GM19455 (cell line): Measurements from ENCODE around the gene GOLGA6L10.
A peak's percentile ranks its signal among the peaks of the same experiment; 100 is the strongest.
"Not testable (repeated sequence)": the region's sequence is repeated elsewhere in the genome, so short reads cannot be mapped to it uniquely, and the experiment has no call there.

Experiments used
- ATAC-seq: cut with Tn5 transposase; IDR thresholded peaks from one replicate; pipeline ENCODE4 v1.9.1; 2021; ENCODE audit not compliant: unreplicated experiment

GOLGA6L10 gene

GRCh38 chr15:82349375-82349774 is at the start of gene GOLGA6L10:
TSS of gene GOLGA6L10 (minus strand) at chr15:82349475. CDS start at chr15:82349375, 100 bp downstream.
- ATAC-seq = not testable (repeated sequence)

DNA sequence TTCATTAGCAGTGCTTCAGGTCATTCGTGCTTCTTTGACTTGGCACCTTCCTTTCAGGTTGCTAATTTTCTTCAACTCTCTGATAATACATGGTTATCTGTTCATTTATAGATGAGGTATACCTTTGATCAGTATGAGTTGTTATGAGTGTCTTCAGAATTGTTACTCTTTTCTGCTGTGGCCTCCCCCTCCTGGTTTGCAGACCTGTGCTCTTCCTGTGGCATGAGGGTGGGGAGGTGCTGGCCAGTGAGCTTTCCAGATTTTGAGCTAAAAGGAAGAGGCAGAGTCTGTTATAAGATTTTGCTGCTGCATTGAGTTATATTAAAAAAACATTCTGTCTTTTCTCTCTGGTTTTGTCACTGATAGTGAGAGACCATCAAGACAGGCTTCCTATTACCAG is 49.5 kb upstream of the GOLGA6L10 start:
- no peak for ATAC-seq

DNA sequence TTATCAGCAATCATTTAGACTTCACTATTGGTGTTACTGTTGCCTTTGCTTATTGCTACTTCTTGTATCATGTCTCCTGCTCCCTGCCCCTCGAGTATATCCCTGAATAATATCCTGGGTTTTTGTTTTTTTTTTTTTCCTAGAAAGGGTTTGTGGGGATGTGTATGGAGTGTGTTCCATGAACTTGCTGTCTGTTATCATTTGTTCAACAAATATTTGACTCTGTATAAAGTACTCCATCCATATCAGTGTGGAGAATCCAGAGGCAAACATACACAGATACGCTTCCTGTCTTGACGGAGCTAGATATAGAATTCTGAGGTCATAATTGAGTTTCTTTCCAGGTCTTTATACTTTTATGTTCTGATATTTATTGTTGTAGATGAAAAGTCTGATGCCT is 48.5 kb upstream of the GOLGA6L10 start:
- ATAC-seq = no peak

DNA sequence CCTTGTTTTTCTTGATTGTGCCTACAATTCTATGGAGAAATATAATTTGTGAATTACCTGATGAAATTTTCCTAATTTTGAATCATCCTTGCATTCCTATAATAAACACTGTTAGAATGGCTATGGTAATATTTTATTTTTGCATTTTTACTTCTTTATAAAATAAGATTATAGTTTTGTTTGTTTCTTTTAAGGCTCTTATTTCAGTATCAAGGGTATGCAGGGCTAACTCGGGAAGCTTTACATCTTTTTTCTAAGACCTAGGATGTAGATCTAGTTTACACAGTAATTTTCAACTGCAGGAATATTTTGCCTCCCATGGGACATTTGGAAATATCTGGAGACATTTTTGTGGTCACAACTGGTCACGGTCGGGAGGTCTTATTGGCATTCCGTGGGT is 46.5 kb upstream of the GOLGA6L10 start:
- ATAC-seq = not testable (repeated sequence)

DNA sequence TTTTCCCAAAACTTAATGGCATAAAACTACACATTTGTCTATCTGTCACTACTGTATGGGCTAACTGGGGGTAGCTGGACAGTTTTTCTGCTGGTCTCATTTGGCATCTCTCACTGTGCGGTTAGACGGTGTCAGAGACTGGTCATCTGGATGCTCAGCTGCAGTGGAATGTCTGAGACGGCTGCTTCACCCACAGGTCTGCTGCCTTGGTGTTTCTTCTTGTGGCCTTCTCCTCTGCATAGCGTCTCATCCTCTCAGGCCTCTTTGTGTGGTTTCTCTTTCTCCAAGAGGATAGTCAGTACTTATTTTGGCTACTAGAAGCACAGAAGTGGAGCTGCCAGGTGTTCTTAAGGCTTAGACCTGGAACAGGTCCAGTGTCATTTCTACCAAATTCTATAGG is 44.4 kb upstream of the GOLGA6L10 start:
- ATAC-seq = no peak

DNA sequence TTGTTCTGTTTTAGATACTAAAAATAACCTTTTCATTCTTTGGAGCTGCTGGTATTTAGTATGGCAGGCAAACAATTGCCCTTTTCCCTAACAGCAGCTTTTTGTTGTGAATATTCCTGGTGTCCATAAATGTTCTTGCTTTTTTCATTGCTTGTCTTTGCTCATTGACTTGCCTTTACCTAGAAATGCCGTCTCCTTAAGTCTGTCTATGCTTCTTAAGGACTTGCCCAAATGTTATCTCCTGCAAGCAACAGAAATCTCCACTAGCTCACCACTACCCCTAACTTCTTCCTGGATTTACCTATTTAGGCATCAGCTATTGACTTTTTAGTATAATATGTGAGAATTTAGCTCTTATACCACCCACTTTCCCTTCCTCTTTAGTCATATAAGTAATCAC is 42.8 kb upstream of the GOLGA6L10 start:
- ATAC-seq = not testable (repeated sequence)

- ATAC-seq = not testable (repeated sequence)
These were observed 40.9 kb upstream of the GOLGA6L10 start for GRCh38 chr15:82390152-82390551.

- not testable (repeated sequence) for ATAC-seq
These were observed 37.9 kb upstream of the GOLGA6L10 start for GRCh38 chr15:82387209-82387608.

DNA sequence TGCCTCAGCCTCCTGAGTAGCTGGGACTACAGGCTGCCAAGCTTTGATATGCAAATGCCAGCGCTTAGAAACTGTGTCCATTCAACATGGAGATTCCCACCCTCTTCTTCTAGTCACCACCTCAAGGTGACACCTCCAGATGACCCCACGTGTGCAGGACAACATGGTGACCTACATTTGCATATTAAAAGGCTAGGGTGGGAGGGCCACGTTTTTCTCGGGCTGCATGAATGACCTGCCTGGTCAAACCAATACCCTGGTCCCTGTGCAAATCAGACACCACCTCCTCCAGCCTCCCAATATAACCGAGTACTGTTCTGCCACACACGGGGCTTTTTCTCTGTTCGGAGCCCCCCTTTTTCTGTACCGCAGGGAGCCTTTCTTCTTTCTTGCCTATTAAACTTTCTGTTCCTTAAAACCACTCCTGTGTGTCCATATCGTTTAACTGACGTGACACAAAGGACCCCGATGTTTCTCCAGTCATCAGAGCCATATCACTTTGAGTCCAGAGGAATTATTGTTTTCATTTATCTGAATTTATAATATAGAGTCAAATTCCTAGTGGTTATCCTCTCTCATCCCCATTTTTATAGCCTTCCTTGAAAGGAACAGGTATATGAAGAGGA is 32.2 kb upstream of the GOLGA6L10 start:
- not testable (repeated sequence) for ATAC-seq

- ATAC-seq = not testable (repeated sequence)
These were observed 30.3 kb upstream of the GOLGA6L10 start for GRCh38 chr15:82379552-82379951.

DNA sequence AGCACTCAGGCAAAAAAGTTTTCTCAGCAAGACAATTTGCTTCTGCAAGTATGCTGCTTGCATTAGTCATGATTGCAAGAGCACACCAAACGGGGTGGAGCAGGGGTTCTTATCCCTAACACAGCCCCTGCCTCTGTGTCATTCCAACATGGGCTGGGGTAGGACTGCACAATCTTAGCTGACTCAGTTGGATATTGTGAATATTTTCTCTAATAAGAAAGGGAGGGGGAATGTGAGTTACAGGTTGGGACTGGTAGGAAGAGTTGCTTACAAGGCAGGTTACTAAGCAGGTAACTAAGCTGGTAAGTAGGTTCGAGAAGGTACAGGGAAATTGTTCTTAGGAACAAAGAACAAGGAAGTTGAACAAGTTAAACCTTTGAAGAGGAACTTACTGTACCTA is 24.4 kb upstream of the GOLGA6L10 start:
- not testable (repeated sequence) for ATAC-seq

DNA sequence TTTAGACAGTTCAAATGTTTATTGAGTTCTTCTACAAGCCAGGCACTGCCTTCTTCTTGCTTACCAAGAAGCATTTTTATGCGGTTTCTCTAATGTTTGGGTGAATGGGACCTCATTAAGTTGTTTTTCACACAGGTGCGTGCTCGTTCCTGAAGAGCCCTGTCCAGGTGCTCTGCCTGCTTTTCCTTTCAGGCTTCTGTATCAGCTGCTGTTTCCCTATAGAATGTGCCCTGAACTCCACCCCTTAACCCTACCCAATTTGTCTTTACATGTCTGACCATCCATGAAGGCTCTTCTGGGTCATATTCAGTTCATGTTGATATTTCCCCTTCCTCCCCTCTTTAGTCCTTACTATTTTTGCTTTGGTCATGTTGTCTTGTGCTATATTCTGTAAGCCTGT is 22.4 kb upstream of the GOLGA6L10 start:
- ATAC-seq = no peak

- not testable (repeated sequence) for ATAC-seq
These were observed 18.5 kb upstream of the GOLGA6L10 start for GRCh38 chr15:82367790-82368189.

GRCh38 chr15:82365692-82366323 is 16.5 kb upstream of the GOLGA6L10 start:
- ATAC-seq = peak; percentile 94

GRCh38 chr15:82364548-82364947 is 15.3 kb upstream of the GOLGA6L10 start:
- ATAC-seq = not testable (repeated sequence)

- not testable (repeated sequence) for ATAC-seq
These were observed 13.5 kb upstream of the GOLGA6L10 start for GRCh38 chr15:82362790-82363189.

DNA sequence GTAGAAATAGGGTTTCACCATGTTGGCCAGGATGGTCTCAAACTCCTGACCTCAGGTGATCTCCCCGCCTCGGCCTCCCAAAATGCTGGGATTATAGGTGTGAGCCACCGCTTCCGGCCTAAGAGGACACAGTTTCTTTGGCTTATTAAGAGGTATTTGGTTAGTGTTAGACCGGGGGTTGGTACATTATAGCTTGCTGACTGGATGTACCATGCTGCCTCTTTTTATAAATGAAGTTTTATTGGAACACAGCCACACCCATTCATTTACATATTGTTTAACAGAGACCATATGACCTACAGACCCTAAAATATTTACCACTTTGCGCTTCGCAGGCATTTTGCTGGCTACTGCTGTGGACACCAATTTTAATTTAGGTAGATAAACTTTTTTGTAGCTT is 11.3 kb upstream of the GOLGA6L10 start:
- ATAC-seq = not testable (repeated sequence)

GRCh38 chr15:82355055-82355454 is 5.8 kb upstream of the GOLGA6L10 start:
- ATAC-seq = not testable (repeated sequence)

GRCh38 chr15:82354546-82354945 is 5.3 kb upstream of the GOLGA6L10 start:
- ATAC-seq = not testable (repeated sequence)

DNA sequence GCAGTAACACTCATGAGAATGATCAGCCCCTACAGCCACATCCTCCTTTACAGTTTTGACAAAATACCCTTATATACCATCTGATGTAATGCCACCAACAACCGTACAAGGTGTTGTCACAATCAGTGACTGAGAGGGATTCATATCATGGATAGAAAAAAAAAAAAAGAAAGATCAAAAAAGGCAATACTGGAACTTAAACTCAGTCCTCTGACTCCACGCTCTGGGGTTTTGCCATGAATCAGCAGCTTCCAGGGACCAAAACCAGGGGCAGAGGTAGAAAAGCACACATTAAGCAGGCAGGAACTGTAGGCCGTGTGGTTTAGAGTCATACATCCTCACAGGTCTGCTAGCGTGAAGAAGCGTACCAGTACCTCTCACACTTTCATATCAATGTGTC is 1.6 kb downstream of the GOLGA6L10 start:
- ATAC-seq = not testable (repeated sequence)

DNA sequence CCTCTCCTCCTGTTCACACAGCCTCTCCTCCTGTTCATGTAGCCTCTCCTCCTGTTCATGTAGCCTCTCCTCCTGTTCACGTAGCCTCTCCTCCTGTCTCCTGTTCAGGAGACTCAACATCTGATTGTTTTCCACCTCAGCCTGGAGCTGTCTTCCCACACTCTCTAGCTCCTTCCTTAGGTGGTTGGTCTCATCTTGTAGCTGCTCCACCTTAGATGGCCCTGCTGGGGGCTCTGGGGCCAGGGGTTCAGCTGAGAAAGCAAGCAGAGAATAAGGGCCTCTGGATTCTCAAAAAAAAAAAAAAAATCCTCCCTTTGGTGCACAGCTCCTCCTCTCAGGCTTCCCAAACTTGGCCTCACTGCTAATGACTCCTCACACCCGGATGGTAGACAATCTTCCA is 4.1 kb downstream of the GOLGA6L10 start:
- not testable (repeated sequence) for ATAC-seq

DNA sequence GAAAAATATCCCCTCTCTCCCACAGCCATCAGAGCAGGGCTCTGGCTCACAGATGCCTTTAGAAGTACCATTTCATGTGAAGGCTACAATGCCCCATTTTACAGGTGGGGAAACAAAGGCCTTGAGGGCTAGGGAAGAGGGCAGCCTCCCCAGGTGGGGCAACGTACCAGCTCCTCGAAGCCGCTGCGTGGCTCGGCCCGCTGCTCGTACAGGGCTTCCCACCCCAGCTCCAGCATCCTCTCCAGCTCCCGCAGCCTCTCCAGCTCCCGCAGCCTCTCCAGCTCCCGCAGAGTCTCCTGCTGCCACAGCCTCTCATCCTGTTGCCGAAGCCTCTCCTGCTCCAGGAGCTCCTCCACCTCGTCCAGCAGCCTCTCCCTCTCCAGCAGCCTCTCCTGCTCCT is 4.9 kb downstream of the GOLGA6L10 start:
- ATAC-seq = not testable (repeated sequence)

DNA sequence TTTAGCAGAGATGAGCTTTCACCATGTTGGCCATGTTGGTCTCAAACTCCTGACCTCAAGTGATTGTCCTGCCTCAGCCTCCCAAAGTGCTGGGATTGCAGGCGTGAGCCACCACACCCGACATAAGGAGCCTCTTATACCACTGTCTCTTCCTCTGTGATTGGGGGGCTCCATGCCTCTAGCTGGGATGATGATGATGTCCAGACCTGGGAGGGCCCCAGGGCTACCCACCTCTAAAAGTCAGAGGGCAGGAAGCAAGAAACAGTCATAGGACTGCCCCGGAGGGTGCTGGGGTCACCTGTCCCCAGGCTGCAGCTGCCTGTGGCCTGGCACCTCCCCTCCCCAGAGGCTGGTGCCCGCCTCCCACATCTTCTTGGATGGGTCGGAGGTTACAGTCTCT is 5.4 kb downstream of the GOLGA6L10 start:
- not testable (repeated sequence) for ATAC-seq
